GM21381 (cell line): ENCODE results near the gene PITX3.

ENCODE experiments used
- ATAC-seq: cut with Tn5 transposase; IDR thresholded peaks from one replicate; pipeline ENCODE4 v1.9.1; 2021; ENCODE audit warnings: mild to moderate bottlenecking, moderate library complexity; ENCODE audit not compliant: unreplicated experiment

The PITX3 gene

GRCh38 chr10:102241444-102242117 is at the start of gene PITX3:
TSS of gene PITX3 (minus strand) at chr10:102241512. CDS start at chr10:102232080, 9,432 bp downstream.
- peak; percentile 33 for ATAC-seq

GRCh38 chr10:102289840-102290239 is 48.5 kb upstream of the PITX3 start:
- ATAC-seq: no peak

- no peak for ATAC-seq
These were observed 48.0 kb upstream of the PITX3 start for GRCh38 chr10:102289356-102289755.

GRCh38 chr10:102287991-102288390 is 46.7 kb upstream of the PITX3 start:
- no peak for ATAC-seq

GRCh38 chr10:102287538-102287937 is 46.2 kb upstream of the PITX3 start:
- no peak for ATAC-seq

GRCh38 chr10:102286216-102286615 is 44.9 kb upstream of the PITX3 start:
- ATAC-seq: no peak

- ATAC-seq: no peak
These were observed 43.8 kb upstream of the PITX3 start for GRCh38 chr10:102285133-102285532.

GRCh38 chr10:102284531-102284930 is 43.2 kb upstream of the PITX3 start:
- ATAC-seq: no peak

- ATAC-seq: no peak
These were observed 42.6 kb upstream of the PITX3 start for GRCh38 chr10:102283890-102284289.

GRCh38 chr10:102283488-102283887 is 42.2 kb upstream of the PITX3 start:
- no peak for ATAC-seq

GRCh38 chr10:102281102-102281487 is 39.8 kb upstream of the PITX3 start:
- no peak for ATAC-seq

- no peak for ATAC-seq
These were observed 39.2 kb upstream of the PITX3 start for GRCh38 chr10:102280397-102281101.

GRCh38 chr10:102279104-102279503 is 37.8 kb upstream of the PITX3 start:
- ATAC-seq: no peak

- no peak for ATAC-seq
These were observed 34.0 kb upstream of the PITX3 start for GRCh38 chr10:102275343-102275742.

GRCh38 chr10:102274062-102274461 is 32.8 kb upstream of the PITX3 start:
- no peak for ATAC-seq

- no peak for ATAC-seq
These were observed 27.7 kb upstream of the PITX3 start for GRCh38 chr10:102269017-102269416.

GRCh38 chr10:102268375-102268888 is 27.1 kb upstream of the PITX3 start:
- no peak for ATAC-seq

GRCh38 chr10:102267748-102268147 is 26.4 kb upstream of the PITX3 start:
- ATAC-seq: no peak

GRCh38 chr10:102266670-102267069 is 25.4 kb upstream of the PITX3 start:
- ATAC-seq: no peak

GRCh38 chr10:102264371-102264770 is 23.1 kb upstream of the PITX3 start:
- no peak for ATAC-seq

- ATAC-seq: no peak
These were observed 21.5 kb upstream of the PITX3 start for GRCh38 chr10:102262744-102263370.

- no peak for ATAC-seq
These were observed 20.5 kb upstream of the PITX3 start for GRCh38 chr10:102261842-102262241.
